H9 (cell line): ENCODE measurements around the gene BRSK2. TPM values are rescaled to one million over a fixed set of nuclear protein-coding genes. Genes with fewer than 3 reads are reported as not detected.

Experiments
- DNase-seq: peaks from one replicate; pipeline ENCODE4 v3.0.0-alpha.2; 2017
- H2AFZ ChIP-seq: one replicate; pipeline ENCODE4 v1.6.1; 2013; ENCODE audit warnings: mild to moderate bottlenecking, low read length, control low read depth, moderate library complexity
- H2AK5ac ChIP-seq: 2 replicates; pipeline ENCODE4 v1.6.1; 2013; ENCODE audit warnings: low read length, control low read depth, mixed read lengths; ENCODE audit not compliant: insufficient read length
- H2BK120ac ChIP-seq: one replicate; pipeline ENCODE4 v1.6.1; 2013; ENCODE audit warnings: low read depth, mild to moderate bottlenecking, low read length, control low read depth, inconsistent platforms; ENCODE audit not compliant: poor library complexity, severe bottlenecking
- H2BK12ac ChIP-seq: 2 replicates; pipeline ENCODE4 v1.6.1; 2013; ENCODE audit warnings: low read length, control low read depth, mixed read lengths, low read depth; ENCODE audit not compliant: insufficient read length
- H2BK15ac ChIP-seq: 2 replicates; pipeline ENCODE4 v1.6.1; 2013; ENCODE audit warnings: low read depth, low read length, control low read depth
- H2BK20ac ChIP-seq: one replicate; pipeline ENCODE4 v1.6.1; 2013; ENCODE audit warnings: low read depth, mild to moderate bottlenecking, low read length, control low read depth, inconsistent platforms; ENCODE audit not compliant: poor library complexity, severe bottlenecking
- H2BK5ac ChIP-seq: 2 replicates; pipeline ENCODE4 v1.6.1; 2013; ENCODE audit warnings: low read length, control low read depth, mixed read lengths; ENCODE audit not compliant: insufficient read length
- H3K14ac ChIP-seq: 2 replicates; pipeline ENCODE4 v1.6.1; 2013; ENCODE audit warnings: low read length, control low read depth; ENCODE audit not compliant: insufficient read depth
- H3K18ac ChIP-seq: 2 replicates; pipeline ENCODE4 v1.6.1; 2013; ENCODE audit warnings: low read depth, mild to moderate bottlenecking, mixed read lengths, low read length, control low read depth; ENCODE audit not compliant: insufficient read length
- H3K23ac ChIP-seq: 2 replicates; pipeline ENCODE4 v1.6.1; 2013; ENCODE audit warnings: low read length, control low read depth, mixed read lengths, low read depth; ENCODE audit not compliant: insufficient read length
- H3K23me2 ChIP-seq: 2 replicates; pipeline ENCODE4 v1.6.1; 2013; ENCODE audit warnings: low read depth, mild to moderate bottlenecking, mixed read lengths, low read length, control low read depth; ENCODE audit not compliant: insufficient read length, poor library complexity, severe bottlenecking
- H3K27ac ChIP-seq: 2 replicates; pipeline ENCODE4 v1.5.1; 2013; ENCODE audit warnings: low read length, control low read depth, mixed read lengths, low read depth; ENCODE audit not compliant: insufficient read length
- H3K27me3 ChIP-seq: 2 replicates; pipeline ENCODE4 v1.6.1; 2013; ENCODE audit warnings: low read length, control low read depth, inconsistent platforms; ENCODE audit not compliant: insufficient read depth
- H3K4ac ChIP-seq: 2 replicates; pipeline ENCODE4 v1.6.1; 2013; ENCODE audit warnings: low read depth, mild to moderate bottlenecking, control low read depth, inconsistent platforms, low read length, moderate library complexity
- H3K4me1 ChIP-seq: 2 replicates; pipeline ENCODE4 v1.6.1; 2013; ENCODE audit warnings: low read length, control low read depth, inconsistent platforms; ENCODE audit not compliant: insufficient read depth
- H3K4me2 ChIP-seq: 2 replicates; pipeline ENCODE4 v1.6.1; 2013; ENCODE audit warnings: low read length, control low read depth, mixed read lengths; ENCODE audit not compliant: insufficient read length, insufficient read depth
- H3K56ac ChIP-seq: 2 replicates; pipeline ENCODE4 v1.6.1; 2013; ENCODE audit warnings: low read depth, mild to moderate bottlenecking, mixed read lengths, low read length, control low read depth; ENCODE audit not compliant: insufficient read length
- H3K79me1 ChIP-seq: 2 replicates; pipeline ENCODE4 v1.6.1; 2013; ENCODE audit warnings: low read depth, mild to moderate bottlenecking, moderate library complexity, low read length, control low read depth, inconsistent platforms; ENCODE audit not compliant: insufficient read depth, poor library complexity, severe bottlenecking
- H3K79me2 ChIP-seq: 2 replicates; pipeline ENCODE4 v1.6.1; 2013; ENCODE audit warnings: low read length, control low read depth, inconsistent platforms; ENCODE audit not compliant: insufficient read depth
- H3K9ac ChIP-seq: 2 replicates; pipeline ENCODE4 v1.6.1; 2013; ENCODE audit warnings: low read length, control low read depth, mixed read lengths; ENCODE audit not compliant: insufficient read length; ENCODE audit errors: extremely low read depth
- H3K9me3 ChIP-seq: one replicate; pipeline ENCODE4 v1.6.1; 2013; ENCODE audit warnings: low read depth, low read length, inconsistent platforms; ENCODE audit not compliant: control insufficient read depth
- H3T11ph ChIP-seq: one replicate; pipeline ENCODE4 v1.6.1; 2013; ENCODE audit warnings: mild to moderate bottlenecking, low read length, control low read depth, inconsistent platforms
- H4K20me1 ChIP-seq: one replicate; pipeline ENCODE4 v1.6.1; 2013; ENCODE audit not compliant: control insufficient read depth, insufficient read length, insufficient read depth
- H4K5ac ChIP-seq: 2 replicates; pipeline ENCODE4 v1.6.1; 2013; ENCODE audit warnings: low read depth, mild to moderate bottlenecking, mixed read lengths, low read length, control low read depth; ENCODE audit not compliant: insufficient read length
- H4K8ac ChIP-seq: replicated peaks from 2 replicates; pipeline ENCODE4 v1.6.1; 2013; ENCODE audit warnings: low read length, control low read depth, mixed read lengths, low read depth; ENCODE audit not compliant: insufficient read length
- H4K91ac ChIP-seq: 2 replicates; pipeline ENCODE4 v1.6.1; 2013; ENCODE audit warnings: low read depth, mild to moderate bottlenecking, moderate library complexity, mixed read lengths, low read length, control low read depth; ENCODE audit not compliant: insufficient read length
- H3K27ac Mint-ChIP-seq, 3 experiments: 2 replicates in 2 of 3; 3 replicates in 1 of 3; pipeline ENCODE4 v1.8.0; 2020 to 2021; ENCODE audit warnings: mixed read lengths in 3 of 3, mild to moderate bottlenecking in 1 of 3, moderate library complexity in 1 of 3
- H3K27me3 Mint-ChIP-seq: 2 replicates; pipeline ENCODE4 v1.8.0; 2021; ENCODE audit warnings: low read depth, mild to moderate bottlenecking, moderate library complexity, mixed read lengths
- H3K36me3 Mint-ChIP-seq, 3 experiments: 2 replicates in 2 of 3; 3 replicates in 1 of 3; pipeline ENCODE4 v1.8.0; 2020 to 2021; ENCODE audit warnings: low read depth in 3 of 3, mixed read lengths in 3 of 3; ENCODE audit not compliant: insufficient read depth in 1 of 3
- H3K4me1 Mint-ChIP-seq, 2 experiments: 2 replicates each; pipeline ENCODE4 v1.8.0; 2020; ENCODE audit warnings: mixed read lengths in 2 of 2
- H3K4me3 Mint-ChIP-seq, 2 experiments: 2 replicates in 1 of 2; 3 replicates in 1 of 2; pipeline ENCODE4 v1.8.0; 2020 to 2021; ENCODE audit warnings: mild to moderate bottlenecking in 2 of 2, mixed read lengths in 2 of 2, moderate library complexity in 1 of 2
- H3K9me3 Mint-ChIP-seq, 2 experiments: 2 replicates in 1 of 2; 3 replicates in 1 of 2; pipeline ENCODE4 v1.8.0; 2020; ENCODE audit warnings: mild to moderate bottlenecking in 2 of 2, mixed read lengths in 2 of 2, moderate library complexity in 1 of 2
- CTCF ChIP-seq: fragments of 200-600 bp; sonication (generic); conservative IDR thresholded peaks from 3 replicates; pipeline ENCODE4 v1.8.0; 2021; ENCODE audit warnings: antibody characterized with exemption, mild to moderate bottlenecking
- WGBS: extraction: QIAGEN DNeasy Blood & Tissue Kit; methylation state at CpG from one replicate; pipeline ENCODE4 v1.1.7; 2013; ENCODE audit warnings: missing lambda C conversion rate, low lambda C conversion rate, mixed read lengths; ENCODE audit not compliant: insufficient read length; ENCODE audit errors: extremely low coverage; 5-methylcytosine and 5-hydroxymethylcytosine counted together
- total RNA-seq: library from RNA; stranded (reverse); gene quantifications from 2 replicates; pipeline ENCODE4 v1.2.1, GENCODE V29; 2021

BRSK2 gene
- total RNA-seq, 1 experiment from 2014 or later, result 28.4 TPM

DNA sequence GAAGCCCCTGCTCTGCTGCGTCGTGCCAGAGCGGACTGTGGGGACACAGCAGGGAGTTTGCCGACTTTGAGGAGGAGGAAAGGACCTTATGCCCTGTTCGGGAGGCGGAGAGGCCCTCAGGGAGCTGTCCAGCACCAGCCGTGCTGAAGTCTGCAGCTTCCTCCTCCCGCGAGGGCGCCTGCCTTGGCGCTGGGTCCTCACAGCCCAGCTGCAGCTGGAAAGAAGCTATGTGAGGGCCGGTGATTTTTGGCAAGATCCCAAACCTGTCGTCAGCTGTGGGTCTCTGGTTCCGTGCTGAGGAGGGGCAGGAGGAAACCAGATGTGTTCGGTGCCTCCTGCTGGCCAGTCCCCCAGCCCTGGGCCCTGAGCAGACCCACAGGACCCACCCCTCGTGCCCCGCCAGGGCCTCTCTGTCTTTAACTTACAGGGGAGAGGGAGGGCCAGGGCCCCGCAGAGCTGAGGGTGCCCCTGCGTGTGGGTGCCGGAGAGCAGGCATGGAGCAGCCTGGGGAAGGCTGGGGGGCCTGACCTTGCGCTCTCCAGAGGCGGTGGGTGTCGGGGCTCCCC lies 12.0 kb downstream of the BRSK2 start:
- TF ChIP-seq CTCF, result peak; percentile 23; the same call in 1 of the 3 replicates
- Histone ChIP-seq H3K27me3 (no peaks in the 10 kb centered on the region), H3K9ac (no peak overlapping the region), H2BK5ac (no peak overlapping the region), H4K20me1 (peaks cover 5% of the 10 kb centered on the region), H4K8ac (no peak overlapping the region), H2BK20ac (no peak overlapping the region), H3K79me2 (peaks cover 2% of the 10 kb centered on the region; the same call in 1 of the 2 replicates), H2BK12ac (no peak overlapping the region), H3K4ac (no peak overlapping the region), H3K56ac (no peak overlapping the region), H3K14ac (no peak overlapping the region), H3K79me1 (peaks cover 8% of the 10 kb centered on the region), H2AK5ac (no peak overlapping the region), H3K4me2 (no peak overlapping the region), H4K91ac (no peak overlapping the region), H2BK15ac (no peak overlapping the region), H3K4me1 (no peaks in the 10 kb centered on the region), H3K18ac (no peak overlapping the region), H4K5ac (no peak overlapping the region), H3T11ph (no peak overlapping the region), H2AFZ (no peak overlapping the region), H3K23me2 (no peaks in the 10 kb centered on the region), H3K9me3 (no peaks in the 10 kb centered on the region), H2BK120ac (no peak overlapping the region), H3K27ac (no peak overlapping the region), H3K23ac (no peak overlapping the region)
- H3K9me3 Mint-ChIP-seq, result no peaks in the 10 kb centered on the region
- H3K27me3 Mint-ChIP-seq, result no peaks in the 10 kb centered on the region
- DNase-seq, result peak; percentile 77
- no peaks in the 10 kb centered on the region for H3K36me3 Mint-ChIP-seq
- peaks cover 4 to 5% of the 10 kb centered on the region in 2 experiments; a peak in 3 of 4 replicates for H3K4me1 Mint-ChIP-seq
- H3K27ac Mint-ChIP-seq, result no peak overlapping the region
- no peak overlapping the region for H3K4me3 Mint-ChIP-seq
- WGBS, result no CpG with 5 or more reads among the region's 23 CpGs
